ENCODE measurements around the gene EZH1.

Gene EZH1

DNA sequence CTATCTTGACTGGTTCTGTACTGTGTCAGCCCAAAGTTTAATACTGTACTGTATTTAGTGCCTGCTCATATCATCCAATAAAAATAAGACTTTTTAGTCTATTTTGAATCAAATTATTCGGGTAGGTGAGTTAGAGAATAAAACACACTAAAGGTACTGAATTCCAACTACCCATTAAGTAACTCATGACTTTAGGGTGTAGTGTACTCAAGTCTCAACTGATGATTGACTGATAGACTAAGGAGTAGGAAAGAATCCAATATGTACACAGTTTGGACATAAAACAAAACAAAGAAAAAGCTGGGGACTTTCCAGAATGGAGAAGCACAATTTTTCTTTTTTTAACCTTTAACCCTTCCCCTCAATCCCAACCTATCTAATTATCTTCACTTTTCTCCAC, 4.1 kb downstream of the EZH1 start:
- no peak for TF ChIP-seq TCF12 (IDR thresholded peaks at IDR 0.05; ENCODE audit: low read depth)
- TF ChIP-seq, protein P1, sequence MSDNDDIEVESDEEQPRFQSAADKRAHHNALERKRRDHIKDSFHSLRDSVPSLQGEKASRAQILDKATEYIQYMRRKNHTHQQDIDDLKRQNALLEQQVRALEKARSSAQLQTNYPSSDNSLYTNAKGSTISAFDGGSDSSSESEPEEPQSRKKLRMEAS (IDR thresholded peaks at IDR 0.05): no peak
- TF ChIP-seq EGR1 (IDR thresholded peaks at IDR 0.05): no peak
- TF ChIP-seq, protein P2, sequence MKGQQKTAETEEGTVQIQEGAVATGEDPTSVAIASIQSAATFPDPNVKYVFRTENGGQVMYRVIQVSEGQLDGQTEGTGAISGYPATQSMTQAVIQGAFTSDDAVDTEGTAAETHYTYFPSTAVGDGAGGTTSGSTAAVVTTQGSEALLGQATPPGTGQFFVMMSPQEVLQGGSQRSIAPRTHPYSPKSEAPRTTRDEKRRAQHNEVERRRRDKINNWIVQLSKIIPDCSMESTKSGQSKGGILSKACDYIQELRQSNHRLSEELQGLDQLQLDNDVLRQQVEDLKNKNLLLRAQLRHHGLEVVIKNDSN (IDR thresholded peaks at IDR 0.05): no peak
- no peak for TF ChIP-seq NFIC (IDR thresholded peaks at IDR 0.05)
- no peak for TF ChIP-seq EP300 (IDR thresholded peaks at IDR 0.05; ENCODE audit: borderline replicate concordance)
- no peak for TF ChIP-seq FOXM1 (IDR thresholded peaks at IDR 0.05; ENCODE audit: borderline replicate concordance, low read depth)
- no peak for TF ChIP-seq RAD21 (IDR thresholded peaks at IDR 0.05; ENCODE audit: low read depth)
- TF ChIP-seq CREB1 (IDR thresholded peaks at IDR 0.05; ENCODE audit: low read depth): no peak
- no peak for TF ChIP-seq TEAD4 (IDR thresholded peaks at IDR 0.05)

DNA sequence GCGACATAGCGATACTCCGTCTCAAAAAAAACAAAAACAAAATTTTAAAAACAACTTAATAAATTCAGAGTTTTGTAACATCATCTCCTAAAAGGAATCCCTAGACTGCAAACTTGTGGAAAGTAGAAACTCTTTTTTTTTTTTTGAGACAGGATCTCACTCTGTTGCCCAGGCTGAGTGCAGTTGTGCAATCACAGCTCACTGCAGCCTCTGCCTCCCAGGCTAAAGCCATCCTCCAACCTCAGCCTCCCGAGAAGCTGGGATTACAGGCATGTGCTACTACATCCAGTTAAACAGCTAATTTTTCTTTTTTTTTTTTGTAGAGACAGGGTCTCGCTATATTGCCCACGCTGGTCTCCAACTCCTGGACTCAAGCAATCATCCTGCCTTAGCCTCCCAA, 19.7 kb downstream of the EZH1 start:
- TF ChIP-seq EGR1 (IDR thresholded peaks at IDR 0.05) (no peak), ZBTB7A (IDR thresholded peaks at IDR 0.05; ENCODE audit: low read depth) (no peak), CEBPB (IDR thresholded peaks at IDR 0.05) (0 out of 2 replicates have a peak, but pooled peaks have one; percentile 19), CREB1 (IDR thresholded peaks at IDR 0.05; ENCODE audit: low read depth) (no peak)

DNA sequence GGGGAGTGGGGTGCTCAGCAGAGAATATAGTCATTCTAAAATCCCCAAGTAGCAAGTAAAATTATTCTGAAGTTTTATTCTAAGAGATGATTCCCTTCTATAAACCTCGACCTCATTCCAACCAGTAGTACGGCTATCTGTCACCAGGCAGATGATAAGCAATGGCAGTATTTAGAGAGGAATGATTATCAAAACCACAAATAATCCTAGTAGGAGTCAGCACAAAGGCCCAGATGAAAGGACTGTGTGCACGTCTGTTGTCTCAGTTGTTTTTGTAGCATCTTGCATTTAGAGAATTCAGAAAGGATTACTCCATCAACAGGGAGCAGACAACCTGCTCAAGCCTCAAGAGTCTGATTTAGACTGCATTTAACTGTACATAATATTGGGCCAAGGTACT, 21.2 kb downstream of the EZH1 start:
- TF ChIP-seq ZBTB7A (IDR thresholded peaks at IDR 0.05; ENCODE audit: low read depth) (no peak), CREB1 (IDR thresholded peaks at IDR 0.05; ENCODE audit: low read depth) (no peak), EGR1 (IDR thresholded peaks at IDR 0.05) (no peak), TEAD4 (IDR thresholded peaks at IDR 0.05) (no peak), CEBPB (IDR thresholded peaks at IDR 0.05) (no peak), FOXM1 (IDR thresholded peaks at IDR 0.05; ENCODE audit: borderline replicate concordance, low read depth) (no peak), YY1 (IDR thresholded peaks at IDR 0.05; ENCODE audit: low read depth) (no peak), TCF12 (IDR thresholded peaks at IDR 0.05; ENCODE audit: low read depth) (no peak), RAD21 (IDR thresholded peaks at IDR 0.05; ENCODE audit: low read depth) (no peak), TAF1 (IDR thresholded peaks at IDR 0.05; ENCODE audit: low read depth) (no peak), NFIC (IDR thresholded peaks at IDR 0.05) (no peak), EP300 (IDR thresholded peaks at IDR 0.05; ENCODE audit: borderline replicate concordance) (no peak)
- TF ChIP-seq, protein P2 (IDR thresholded peaks at IDR 0.05): no peak
- TF ChIP-seq, protein P1 (IDR thresholded peaks at IDR 0.05): no peak
- TF ChIP-seq, protein P3, sequence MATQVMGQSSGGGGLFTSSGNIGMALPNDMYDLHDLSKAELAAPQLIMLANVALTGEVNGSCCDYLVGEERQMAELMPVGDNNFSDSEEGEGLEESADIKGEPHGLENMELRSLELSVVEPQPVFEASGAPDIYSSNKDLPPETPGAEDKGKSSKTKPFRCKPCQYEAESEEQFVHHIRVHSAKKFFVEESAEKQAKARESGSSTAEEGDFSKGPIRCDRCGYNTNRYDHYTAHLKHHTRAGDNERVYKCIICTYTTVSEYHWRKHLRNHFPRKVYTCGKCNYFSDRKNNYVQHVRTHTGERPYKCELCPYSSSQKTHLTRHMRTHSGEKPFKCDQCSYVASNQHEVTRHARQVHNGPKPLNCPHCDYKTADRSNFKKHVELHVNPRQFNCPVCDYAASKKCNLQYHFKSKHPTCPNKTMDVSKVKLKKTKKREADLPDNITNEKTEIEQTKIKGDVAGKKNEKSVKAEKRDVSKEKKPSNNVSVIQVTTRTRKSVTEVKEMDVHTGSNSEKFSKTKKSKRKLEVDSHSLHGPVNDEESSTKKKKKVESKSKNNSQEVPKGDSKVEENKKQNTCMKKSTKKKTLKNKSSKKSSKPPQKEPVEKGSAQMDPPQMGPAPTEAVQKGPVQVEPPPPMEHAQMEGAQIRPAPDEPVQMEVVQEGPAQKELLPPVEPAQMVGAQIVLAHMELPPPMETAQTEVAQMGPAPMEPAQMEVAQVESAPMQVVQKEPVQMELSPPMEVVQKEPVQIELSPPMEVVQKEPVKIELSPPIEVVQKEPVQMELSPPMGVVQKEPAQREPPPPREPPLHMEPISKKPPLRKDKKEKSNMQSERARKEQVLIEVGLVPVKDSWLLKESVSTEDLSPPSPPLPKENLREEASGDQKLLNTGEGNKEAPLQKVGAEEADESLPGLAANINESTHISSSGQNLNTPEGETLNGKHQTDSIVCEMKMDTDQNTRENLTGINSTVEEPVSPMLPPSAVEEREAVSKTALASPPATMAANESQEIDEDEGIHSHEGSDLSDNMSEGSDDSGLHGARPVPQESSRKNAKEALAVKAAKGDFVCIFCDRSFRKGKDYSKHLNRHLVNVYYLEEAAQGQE (IDR thresholded peaks at IDR 0.05; ENCODE audit: low read depth): no peak

DNA sequence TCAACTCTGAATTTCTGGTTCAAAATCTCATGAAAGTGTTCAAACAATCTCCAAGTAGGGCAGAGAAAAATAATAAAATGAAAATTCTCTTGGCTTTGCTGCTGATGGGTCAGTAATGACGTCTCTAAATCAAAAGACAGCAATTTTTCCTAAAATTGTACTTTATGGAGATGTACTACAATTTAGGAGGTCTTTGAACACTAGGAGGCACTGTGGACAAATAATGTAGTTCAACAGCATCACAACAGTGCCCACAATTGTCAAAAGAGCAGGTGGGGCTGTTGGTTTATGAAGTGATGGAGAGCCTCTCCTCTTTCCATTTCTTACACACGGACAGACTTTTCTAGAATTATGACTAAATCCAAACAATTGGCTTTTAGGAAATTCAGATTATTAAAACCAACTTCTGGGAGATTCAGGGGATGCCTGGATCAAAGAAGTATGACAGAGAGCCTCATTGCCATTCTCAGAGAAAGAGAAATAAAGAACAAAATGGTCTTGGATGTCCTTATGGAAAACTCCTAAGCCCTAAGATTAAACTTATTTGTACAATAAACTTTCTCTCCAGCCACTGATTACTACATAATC, 23.8 kb downstream of the EZH1 start:
- TF ChIP-seq TCF12 (IDR thresholded peaks at IDR 0.05; ENCODE audit: low read depth): no peak
- no peak for TF ChIP-seq TEAD4 (IDR thresholded peaks at IDR 0.05)
- peak; percentile 78 for TF ChIP-seq RAD21 (IDR thresholded peaks at IDR 0.05; ENCODE audit: low read depth)
- TF ChIP-seq ZBTB7A (IDR thresholded peaks at IDR 0.05; ENCODE audit: low read depth): no peak
- no peak for TF ChIP-seq TAF1 (IDR thresholded peaks at IDR 0.05; ENCODE audit: low read depth)
- TF ChIP-seq CREB1 (IDR thresholded peaks at IDR 0.05; ENCODE audit: low read depth): no peak
- TF ChIP-seq, protein P2 (IDR thresholded peaks at IDR 0.05): no peak
- no peak for TF ChIP-seq FOXM1 (IDR thresholded peaks at IDR 0.05; ENCODE audit: borderline replicate concordance, low read depth)

DNA sequence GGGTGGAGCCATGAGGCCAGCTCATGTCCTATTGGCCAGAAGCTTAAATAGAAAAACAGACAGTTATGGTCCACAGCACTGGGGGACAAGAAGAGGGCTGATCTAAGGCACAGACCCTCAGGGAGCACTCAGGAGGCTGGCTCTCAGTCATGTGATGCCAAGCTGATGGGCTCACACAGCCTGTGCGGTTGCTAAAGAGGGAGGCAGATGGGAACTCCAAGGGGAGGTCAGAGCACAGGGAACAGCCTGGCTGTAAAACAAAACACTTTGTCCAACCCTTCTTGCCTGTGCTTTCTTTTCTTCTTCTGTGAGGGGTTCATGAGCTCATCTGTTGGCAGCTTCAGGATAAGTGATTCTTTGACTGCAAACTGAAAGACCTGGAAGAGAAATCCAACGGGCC, 35.3 kb downstream of the EZH1 start:
- TF ChIP-seq CEBPB (IDR thresholded peaks at IDR 0.05) (no peak), FOXM1 (IDR thresholded peaks at IDR 0.05; ENCODE audit: borderline replicate concordance, low read depth) (no peak), NFIC (IDR thresholded peaks at IDR 0.05) (no peak), TCF12 (IDR thresholded peaks at IDR 0.05; ENCODE audit: low read depth) (no peak), EGR1 (IDR thresholded peaks at IDR 0.05) (no peak), TEAD4 (IDR thresholded peaks at IDR 0.05) (no peak), YY1 (IDR thresholded peaks at IDR 0.05; ENCODE audit: low read depth) (no peak)
- TF ChIP-seq, protein P2 (IDR thresholded peaks at IDR 0.05): no peak
- TF ChIP-seq, protein P1 (IDR thresholded peaks at IDR 0.05): no peak

DNA sequence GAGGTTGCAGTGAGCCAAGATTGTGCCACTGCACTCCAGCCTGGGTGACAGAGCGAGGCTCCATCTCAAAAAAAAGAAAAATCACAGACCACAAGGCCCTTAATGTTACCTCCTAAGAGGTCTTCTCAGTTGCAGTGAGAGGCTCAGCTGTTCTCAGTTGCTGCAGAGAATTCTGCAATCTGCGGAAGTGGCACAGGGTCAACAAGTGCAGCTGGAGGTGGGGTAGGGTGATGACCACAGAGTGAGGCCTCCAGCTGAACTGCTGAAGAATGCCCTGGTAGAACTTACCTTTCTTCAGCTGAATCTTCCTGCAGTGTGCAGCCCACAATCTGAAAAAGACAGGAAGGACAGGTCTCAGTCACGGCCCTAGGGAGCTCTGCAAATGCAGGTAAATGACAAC, 36.3 kb downstream of the EZH1 start:
- TF ChIP-seq, protein P3 (IDR thresholded peaks at IDR 0.05; ENCODE audit: low read depth): no peak
- TF ChIP-seq, protein P2 (IDR thresholded peaks at IDR 0.05): no peak
- TF ChIP-seq CREB1 (IDR thresholded peaks at IDR 0.05; ENCODE audit: low read depth) (no peak), RAD21 (IDR thresholded peaks at IDR 0.05; ENCODE audit: low read depth) (no peak), EP300 (IDR thresholded peaks at IDR 0.05; ENCODE audit: borderline replicate concordance) (no peak), EGR1 (IDR thresholded peaks at IDR 0.05) (no peak), TCF12 (IDR thresholded peaks at IDR 0.05; ENCODE audit: low read depth) (no peak), NFIC (IDR thresholded peaks at IDR 0.05) (no peak), CEBPB (IDR thresholded peaks at IDR 0.05) (no peak), TEAD4 (IDR thresholded peaks at IDR 0.05) (no peak), YY1 (IDR thresholded peaks at IDR 0.05; ENCODE audit: low read depth) (no peak), ZBTB7A (IDR thresholded peaks at IDR 0.05; ENCODE audit: low read depth) (no peak), FOXM1 (IDR thresholded peaks at IDR 0.05; ENCODE audit: borderline replicate concordance, low read depth) (no peak), TAF1 (IDR thresholded peaks at IDR 0.05; ENCODE audit: low read depth) (no peak)
- TF ChIP-seq, protein P1 (IDR thresholded peaks at IDR 0.05): no peak

All from Ishikawa (cell line).